ENCODE data around the gene WDR59.

WDR59 gene

GRCh38 chr16:74999609-75000480 is 14.9 kb upstream of the WDR59 start:
- peak; percentile 12 for TF ChIP-seq CTCF (IDR thresholded peaks at IDR 0.05; ENCODE audit: poor library complexity, severe bottlenecking)
- H3K9me3 ChIP-seq (ENCODE audit: severe bottlenecking) = no peaks in the 10 kb centered on the region
- H3K36me3 ChIP-seq (ENCODE audit: low read depth) = 0 out of 2 replicates have a peak, but pooled peaks cover 6% of the 10 kb centered on the region
- peak overlapping the region; percentile 53 for H3K27ac ChIP-seq (ENCODE audit: poor library complexity, severe bottlenecking)
- H3K27me3 ChIP-seq (ENCODE audit: insufficient read depth, poor library complexity, severe bottlenecking) = no peaks in the 10 kb centered on the region
- peak; percentile 81 for DNase-seq (ENCODE audit: low spot score)
- peaks cover 20% of the 10 kb centered on the region for H3K4me1 ChIP-seq (ENCODE audit: insufficient read depth, poor library complexity, severe bottlenecking)
- H3K4me3 ChIP-seq (ENCODE audit: severe bottlenecking) = peak overlapping the region; percentile 86
- peak; percentile 67 for ATAC-seq (ENCODE audit: low read depth)

GRCh38 chr16:74999219-74999608 is 14.3 kb upstream of the WDR59 start:
- no peak for TF ChIP-seq CTCF (IDR thresholded peaks at IDR 0.05; ENCODE audit: poor library complexity, severe bottlenecking)
- Histone ChIP-seq H3K36me3 (ENCODE audit: low read depth) (0 out of 2 replicates have a peak, but pooled peaks cover 6% of the 10 kb centered on the region), H3K27me3 (ENCODE audit: insufficient read depth, poor library complexity, severe bottlenecking) (no peaks in the 10 kb centered on the region), H3K4me1 (ENCODE audit: insufficient read depth, poor library complexity, severe bottlenecking) (peaks cover 20% of the 10 kb centered on the region), H3K27ac (ENCODE audit: poor library complexity, severe bottlenecking) (peak overlapping the region; percentile 53), H3K9me3 (ENCODE audit: severe bottlenecking) (no peaks in the 10 kb centered on the region), H3K4me3 (ENCODE audit: severe bottlenecking) (peak overlapping the region; percentile 86)
- DNase-seq (ENCODE audit: low spot score) (no peak), ATAC-seq (ENCODE audit: low read depth) (no peak)

- ATAC-seq (ENCODE audit: low read depth) (peak; percentile 70), DNase-seq (ENCODE audit: low spot score) (no peak)
- Histone ChIP-seq H3K27ac (ENCODE audit: poor library complexity, severe bottlenecking) (peak within 1 kb of the TSS; percentile 53), H3K27me3 (ENCODE audit: insufficient read depth, poor library complexity, severe bottlenecking) (no peaks in the 10 kb centered on the region), H3K9me3 (ENCODE audit: severe bottlenecking) (no peaks in the 10 kb centered on the region), H3K4me3 (ENCODE audit: severe bottlenecking) (peak within 1 kb of the TSS; percentile 86), H3K36me3 (ENCODE audit: low read depth) (0 out of 2 replicates have a peak, but pooled peaks cover 6% of the 10 kb centered on the region), H3K4me1 (ENCODE audit: insufficient read depth, poor library complexity, severe bottlenecking) (peaks cover 20% of the 10 kb centered on the region)
- TF ChIP-seq CTCF (IDR thresholded peaks at IDR 0.05; ENCODE audit: poor library complexity, severe bottlenecking) = peak; percentile 87
Observed at GRCh38 chr16:74998481-74999218, 13.7 kb upstream of the WDR59 start, which contains the start of gene ZNRF1. ZNRF1 (plus strand) TSS chr16:74999024; CDS start chr16:74999672, 648 bp downstream.

GRCh38 chr16:74997042-74997491 is 12.1 kb upstream of the WDR59 start:
- peaks cover 15% of the 10 kb centered on the region for H3K4me1 ChIP-seq (ENCODE audit: insufficient read depth, poor library complexity, severe bottlenecking)
- no peak for ATAC-seq (ENCODE audit: low read depth)
- no peak for TF ChIP-seq CTCF (IDR thresholded peaks at IDR 0.05; ENCODE audit: poor library complexity, severe bottlenecking)

More at GRCh38 chr16:74997042-74997491, 12.1 kb upstream of the WDR59 start:
- Histone ChIP-seq H3K9me3 (ENCODE audit: severe bottlenecking) (no peaks in the 10 kb centered on the region), H3K27ac (ENCODE audit: poor library complexity, severe bottlenecking) (no peak overlapping the region), H3K36me3 (ENCODE audit: low read depth) (no peaks in the 10 kb centered on the region), H3K27me3 (ENCODE audit: insufficient read depth, poor library complexity, severe bottlenecking) (no peaks in the 10 kb centered on the region), H3K4me3 (ENCODE audit: severe bottlenecking) (no peak overlapping the region)
- DNase-seq (ENCODE audit: low spot score) = no peak
